Mucosa of descending colon (tissue), 3 donors: ENCODE measurements around the gene TRIM29. TPM values are rescaled to one million over a fixed set of nuclear protein-coding genes. Genes with fewer than 3 reads are reported as not detected.

Source experiments
- ATAC-seq: fragments of 200-7000 bp; cut with Tn5 transposase; one replicate; pipeline ENCODE4 v1.9.1; 2020; ENCODE audit warnings: mild to moderate bottlenecking, moderate library complexity
- DNase-seq, 3 donors: peaks; one replicate each; pipeline ENCODE4 v3.0.0-alpha.2; 2020
- H3K36me3 ChIP-seq: fragments of 200-600 bp; one replicate; pipeline ENCODE4 v1.8.0; 2021; ENCODE audit warnings: low read depth, mild to moderate bottlenecking
- H3K4me1 ChIP-seq: fragments of 200-600 bp; one replicate; pipeline ENCODE4 v1.8.0; 2021; ENCODE audit warnings: low read depth, mild to moderate bottlenecking
- H3K4me3 ChIP-seq: fragments of 200-600 bp; one replicate; pipeline ENCODE4 v1.8.0; 2021; ENCODE audit warnings: mild to moderate bottlenecking
- H3K9me3 ChIP-seq: fragments of 200-600 bp; one replicate; pipeline ENCODE4 v1.8.0; 2021; ENCODE audit warnings: mild to moderate bottlenecking
- CTCF ChIP-seq: fragments of 200-600 bp; IDR thresholded peaks from one replicate; pipeline ENCODE4 v1.8.0; 2022; ENCODE audit warnings: antibody characterized with exemption, mild to moderate bottlenecking
- intact Hi-C, 2 donors: fragments of 100-400 bp; cut with DNase I in 1 of 2; cut with micrococcal nuclease in 1 of 2; formaldehyde crosslinking; loops; one replicate each; pipeline versions ENCODE4 v1.11.0 to v1.11.1; 2022; cut with DNase I, micrococcal nuclease
- total RNA-seq, 3 donors: library from RNA; stranded (reverse); fragmentation: NEBNext Ultra II Directional in 2 of 3; extraction: Animal tissue kit (Norgen Biotek cat#: 25700) in 2 of 3; gene quantifications; one replicate each; pipeline versions ENCODE4 v1.2.1 to v1.2.4, GENCODE V29; 2021 to 2023
- donor health status: DM: no; HTN: no; CAD: no; lungs with moderate emphysema.
- donor health status: DM: no; HTN: no; CAD: no.
- donor health status: DM: no; HTN: yes; CAD: no.

Gene TRIM29
- total RNA-seq, 3 donors from 2014 or later: 4.0 to 6.3 (median 5.4) TPM

GRCh38 chr11:120108785-120109168, 29.1 kb downstream of the TRIM29 start:
- no peak for DNase-seq
- Histone ChIP-seq H3K4me1 (no peaks in the 10 kb centered on the region), H3K36me3 (no peaks in the 10 kb centered on the region), H3K4me3 (no peak overlapping the region), H3K9me3 (no peaks in the 10 kb centered on the region)
- ATAC-seq: peak; percentile 4
- TF ChIP-seq CTCF: no peak
- intact Hi-C loops: loop anchor here (2.0 to 10.0 kb wide), 4 partner anchors 441 to 626 kb away; no protein-coding TSS in a partner anchor

GRCh38 chr11:120108154-120108784, 29.6 kb downstream of the TRIM29 start:
- Histone ChIP-seq H3K36me3 (no peaks in the 10 kb centered on the region), H3K4me1 (no peaks in the 10 kb centered on the region), H3K9me3 (no peaks in the 10 kb centered on the region), H3K4me3 (no peak overlapping the region)
- ATAC-seq (peak; percentile 91), DNase-seq (peak in 2 of 3 donors; percentile 80)
- intact Hi-C loops: loop anchor here (2.0 to 10.0 kb wide), 4 partner anchors 441 to 626 kb away; no protein-coding TSS in a partner anchor
- TF ChIP-seq CTCF: peak; percentile 97

GRCh38 chr11:120107692-120108091, 30.2 kb downstream of the TRIM29 start:
- ATAC-seq (no peak), DNase-seq (no peak)
- H3K36me3 ChIP-seq: no peaks in the 10 kb centered on the region
- no peaks in the 10 kb centered on the region for H3K9me3 ChIP-seq
- intact Hi-C loops: loop anchor here (2.0 to 10.0 kb wide), 4 partner anchors 440 to 625 kb away; no protein-coding TSS in a partner anchor
- no peaks in the 10 kb centered on the region for H3K4me1 ChIP-seq
- TF ChIP-seq CTCF: no peak
- H3K4me3 ChIP-seq: no peak overlapping the region

GRCh38 chr11:120106354-120107150, 31.4 kb downstream of the TRIM29 start:
- Histone ChIP-seq H3K9me3 (no peaks in the 10 kb centered on the region), H3K4me1 (no peaks in the 10 kb centered on the region), H3K4me3 (no peak overlapping the region), H3K36me3 (no peaks in the 10 kb centered on the region)
- DNase-seq (no peak), ATAC-seq (no peak)
- no peak for TF ChIP-seq CTCF
- intact Hi-C loops: loop anchor here (5.0 to 10.0 kb wide), 3 partner anchors 439 to 624 kb away; no protein-coding TSS in a partner anchor

GRCh38 chr11:120105576-120105975, 32.3 kb downstream of the TRIM29 start:
- no peaks in the 10 kb centered on the region for H3K36me3 ChIP-seq
- no peak for DNase-seq
- H3K4me3 ChIP-seq: no peak overlapping the region
- intact Hi-C loops: loop anchor here (5.0 to 10.0 kb wide), 3 partner anchors 438 to 623 kb away; no protein-coding TSS in a partner anchor
- TF ChIP-seq CTCF: no peak
- no peaks in the 10 kb centered on the region for H3K4me1 ChIP-seq
- no peak for ATAC-seq
- H3K9me3 ChIP-seq: no peaks in the 10 kb centered on the region
